Measurements from ENCODE around the gene HSD3B1.
"Not testable (repeated sequence)": the region's sequence is repeated elsewhere in the genome, so short reads cannot be mapped to it uniquely, and the experiment has no call there.

The HSD3B1 gene

DNA sequence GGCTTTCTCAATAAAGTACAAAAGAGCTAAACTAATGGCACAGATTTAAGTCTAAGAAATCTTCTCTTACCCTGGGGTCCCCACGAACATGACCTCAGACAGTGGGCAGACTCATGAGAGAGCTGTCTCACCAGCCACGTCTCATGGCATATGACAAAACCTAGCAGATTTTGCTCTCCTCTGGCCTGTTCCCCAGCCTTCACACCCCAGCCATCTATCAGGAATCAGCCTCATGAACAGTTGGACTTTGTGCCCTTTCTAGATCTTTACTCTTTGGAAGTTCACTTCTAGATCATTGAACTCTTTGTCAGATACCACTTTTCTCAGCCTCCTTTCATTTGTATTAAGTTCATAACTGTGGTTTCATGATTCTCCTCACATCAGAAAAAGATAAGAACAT is 14.2 kb upstream of the HSD3B1 start:
- no peak for DNase-seq

- DNase-seq, result no peak
Observed at GRCh38 chr1:119504831-119505230, 2.2 kb upstream of the HSD3B1 start.

DNA sequence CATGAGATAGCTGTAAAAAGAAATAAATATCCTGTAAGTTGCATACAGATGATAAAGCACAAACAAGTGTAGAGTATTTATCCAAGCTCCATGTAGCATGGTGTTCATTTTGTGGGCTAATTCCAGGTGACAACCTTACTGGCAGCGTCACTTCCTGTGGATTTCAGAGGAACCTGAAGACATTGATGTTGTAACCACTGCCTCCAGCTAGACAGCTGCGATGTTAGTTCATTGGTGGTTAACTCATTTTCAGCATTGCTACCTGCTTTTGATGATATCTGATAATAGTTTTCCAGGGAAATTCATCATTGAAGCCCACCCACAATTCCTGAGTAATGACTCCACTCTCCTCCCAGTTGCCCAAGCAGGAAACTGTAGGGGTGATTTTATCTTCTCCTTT is 3.0 kb downstream of the HSD3B1 start:
- no peak for DNase-seq

GRCh38 chr1:119515221-119515620 is 8.2 kb downstream of the HSD3B1 start:
- DNase-seq, result no peak

DNA sequence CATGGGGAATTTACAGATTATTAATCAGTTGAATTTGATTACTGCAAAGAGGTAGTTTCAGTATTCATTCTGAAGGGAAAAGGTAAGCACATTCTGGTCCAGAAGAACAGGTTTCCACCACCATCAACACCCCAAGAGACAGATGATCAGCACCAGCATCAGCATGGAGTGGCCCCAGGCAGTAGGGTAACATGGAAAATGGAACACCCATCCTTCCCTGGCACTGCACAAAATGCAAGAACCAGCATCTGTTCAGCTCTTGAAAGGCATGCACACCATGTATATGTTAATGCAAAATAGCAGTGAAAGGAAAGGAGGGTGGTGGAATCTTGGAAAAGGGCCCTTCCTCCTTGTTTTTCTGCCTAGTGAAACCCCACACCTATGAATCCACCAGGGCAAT is 9.2 kb downstream of the HSD3B1 start:
- DNase-seq, result no peak

DNA sequence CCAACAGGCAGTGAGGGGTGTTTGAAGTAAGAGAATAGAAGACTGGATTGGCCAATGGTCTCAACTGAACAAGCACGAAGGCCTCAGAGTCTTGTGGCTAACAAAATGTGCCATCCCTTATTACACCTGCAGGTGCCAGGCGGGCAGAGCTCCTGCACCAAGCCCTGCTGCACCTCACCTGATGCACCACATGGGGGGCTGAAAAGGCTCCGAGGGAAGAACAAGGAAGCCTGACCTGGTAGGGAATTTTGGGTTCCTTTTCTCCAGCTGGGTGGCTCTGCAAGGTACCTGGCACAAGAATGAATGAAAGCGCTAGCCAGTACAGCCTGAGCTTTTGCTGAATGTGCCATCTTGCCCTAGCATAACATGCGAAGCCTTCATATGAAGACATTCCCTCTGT is 9.7 kb downstream of the HSD3B1 start:
- no peak for DNase-seq

DNA sequence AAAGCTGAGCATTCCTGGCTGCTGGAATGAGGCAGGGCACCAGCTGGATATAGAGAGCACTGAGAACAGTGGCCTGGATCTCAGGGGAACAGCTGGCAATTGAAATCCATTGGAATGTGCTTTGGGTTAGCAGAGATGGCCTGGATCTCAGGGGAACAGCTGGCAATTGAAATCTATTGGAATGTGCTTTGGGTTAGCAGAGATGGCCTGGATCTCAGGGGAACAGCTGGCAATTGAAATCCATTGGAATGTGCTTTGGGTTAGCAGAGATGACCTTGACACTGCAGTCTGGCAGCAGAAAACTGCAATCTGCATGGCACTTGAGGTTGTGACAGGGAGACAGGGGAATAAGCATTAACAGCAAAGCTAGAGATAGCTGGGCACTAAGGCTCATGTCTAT is 10.7 kb downstream of the HSD3B1 start:
- DNase-seq, result not testable (repeated sequence)

DNA sequence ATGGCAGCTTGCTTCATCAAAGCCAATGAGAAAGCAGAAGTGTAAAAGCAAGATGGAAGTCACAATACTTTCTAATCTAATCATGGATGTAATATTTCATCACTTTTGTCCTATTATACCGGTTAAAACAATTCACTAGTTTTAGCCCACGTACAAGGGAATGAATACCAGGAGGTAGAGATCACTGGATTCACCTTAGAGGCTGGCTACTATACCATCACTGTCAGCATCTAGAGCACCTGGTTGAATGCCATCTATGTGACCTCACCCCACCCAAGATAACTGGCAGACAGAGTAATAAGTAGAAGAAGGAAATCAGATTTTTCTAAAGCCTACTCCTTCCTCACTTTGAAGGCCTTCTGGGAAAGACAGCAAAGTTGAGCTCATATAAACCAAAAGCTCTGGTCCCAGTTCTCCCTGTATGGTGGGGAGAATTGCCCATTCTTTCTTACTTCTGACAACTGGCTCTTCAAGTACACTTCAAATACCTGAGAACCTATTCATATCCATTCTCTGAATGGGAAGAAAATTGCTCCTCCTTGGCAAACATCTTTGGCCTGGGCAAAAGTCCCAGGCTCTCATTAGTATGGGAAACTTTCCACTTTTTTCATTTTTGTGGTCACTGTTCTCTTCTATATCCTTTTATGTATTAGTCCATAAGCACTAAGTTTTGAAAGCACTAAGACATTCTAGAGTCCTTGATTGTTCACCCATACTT is 24.8 kb downstream of the HSD3B1 start:
- no peak for DNase-seq

DNA sequence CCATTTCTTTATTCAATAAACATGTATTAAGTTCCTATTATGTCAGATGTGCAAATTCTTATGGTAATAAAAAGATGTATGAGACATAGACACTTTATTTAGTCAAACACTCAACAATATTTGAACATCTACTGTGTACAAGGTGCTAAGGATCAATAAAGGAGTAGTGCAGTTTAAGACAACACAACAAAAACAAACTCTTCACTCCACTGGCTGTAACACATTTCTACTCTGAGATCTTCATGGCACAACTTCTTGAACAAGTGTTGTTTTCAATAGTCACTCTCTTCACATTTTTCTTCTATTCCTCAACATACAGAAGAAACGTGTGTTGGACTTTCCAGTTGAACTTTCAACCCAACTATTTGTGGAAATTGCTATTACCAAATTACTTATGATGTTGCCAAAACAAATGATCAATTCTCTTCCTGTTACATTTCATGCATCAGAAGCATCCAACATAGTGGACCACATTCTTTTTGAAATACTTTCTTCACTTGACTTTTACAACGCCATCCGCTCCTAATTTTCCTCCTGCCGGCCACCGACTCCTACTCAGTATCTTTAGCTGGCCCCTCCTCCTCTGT is 25.4 kb downstream of the HSD3B1 start:
- DNase-seq, result no peak

GRCh38 chr1:119535381-119535780 is 28.4 kb downstream of the HSD3B1 start:
- no peak for DNase-seq

DNA sequence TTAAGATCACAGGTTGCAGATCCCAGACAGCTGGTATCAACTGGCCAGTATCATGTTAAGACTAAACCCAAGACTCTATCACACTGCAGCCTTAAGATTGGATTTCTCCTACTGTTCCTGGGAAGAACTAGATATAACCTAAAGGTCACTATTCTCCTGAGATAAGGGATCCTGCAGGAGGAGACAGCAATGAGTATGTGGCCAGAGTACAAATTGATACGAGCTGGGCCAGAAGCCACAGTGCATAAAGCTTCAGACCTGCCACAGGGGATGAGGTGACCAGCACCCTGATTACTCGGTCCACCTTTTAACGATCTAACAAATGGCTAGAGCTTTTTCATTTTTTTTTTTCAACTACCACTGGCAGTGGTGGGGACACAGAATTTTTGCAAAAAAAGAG is 31.0 kb downstream of the HSD3B1 start:
- no peak for DNase-seq

- no peak for DNase-seq
Observed at GRCh38 chr1:119539636-119540035, 32.6 kb downstream of the HSD3B1 start.

DNA sequence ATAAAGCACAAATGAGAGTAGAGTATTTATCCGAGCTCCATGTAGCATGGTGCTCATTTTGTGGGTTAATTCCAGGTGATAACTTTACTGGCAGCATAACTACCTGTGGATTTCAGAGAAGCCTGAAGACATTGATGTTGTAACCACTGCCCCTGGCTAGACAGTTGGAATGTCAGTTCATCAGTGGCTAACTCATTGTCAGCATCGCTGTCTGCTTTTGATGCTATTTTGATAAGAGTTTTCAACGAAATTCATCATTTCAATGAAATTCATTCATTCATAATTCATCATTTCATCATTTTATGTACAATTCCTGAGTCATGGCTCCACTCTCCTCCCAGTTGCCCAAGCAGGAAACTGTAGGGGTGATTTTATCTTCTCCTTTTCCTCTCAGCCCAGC is 34.4 kb downstream of the HSD3B1 start:
- DNase-seq, result no peak

DNA sequence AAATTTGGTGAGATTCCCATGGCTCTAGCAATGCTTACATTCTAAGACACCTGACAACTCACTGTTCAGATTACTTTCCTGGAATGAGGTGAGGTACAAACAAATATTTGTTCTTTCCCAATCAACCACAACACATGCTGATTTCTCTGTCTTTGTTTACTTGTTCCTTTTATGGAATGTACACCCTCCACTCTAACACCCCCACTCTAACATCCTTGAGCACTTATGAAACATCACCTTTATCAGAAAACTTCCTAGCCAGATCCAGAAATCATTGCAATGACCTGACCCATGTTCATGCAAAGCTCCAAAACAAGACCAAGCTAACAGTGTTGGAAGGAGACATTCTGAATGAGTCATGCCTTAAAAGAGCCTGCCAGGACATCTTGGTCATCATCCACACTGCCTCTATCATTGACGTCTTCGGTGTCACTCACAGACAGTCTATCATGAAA is 35.5 kb downstream of the HSD3B1 start:
- DNase-seq, result no peak

- no peak for DNase-seq
Observed at GRCh38 chr1:119544165-119544762, 37.3 kb downstream of the HSD3B1 start.

- no peak for DNase-seq
Observed at GRCh38 chr1:119546641-119547040, 39.6 kb downstream of the HSD3B1 start.

- no peak for DNase-seq
Observed at GRCh38 chr1:119547306-119547705, 40.3 kb downstream of the HSD3B1 start.

DNA sequence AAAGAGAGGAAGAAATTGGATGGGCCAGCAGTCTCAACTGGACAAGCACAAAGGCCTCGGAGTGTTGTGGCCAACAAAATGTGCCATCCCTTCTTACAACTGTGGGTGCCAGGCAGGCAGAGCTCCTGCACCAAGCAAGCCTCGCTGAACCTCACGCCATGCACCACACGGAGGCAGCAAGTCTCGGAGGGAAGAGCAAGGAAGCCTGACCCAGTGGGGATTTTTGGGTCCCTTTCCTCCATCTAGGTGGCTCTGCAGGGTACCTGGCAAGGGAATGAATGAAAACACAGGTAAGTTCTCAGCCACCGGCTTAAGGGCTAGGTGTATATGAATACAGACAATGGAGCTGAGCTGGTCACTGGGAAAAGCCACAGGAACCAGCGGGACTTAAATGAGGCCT is 40.8 kb downstream of the HSD3B1 start:
- no peak for DNase-seq

DNA sequence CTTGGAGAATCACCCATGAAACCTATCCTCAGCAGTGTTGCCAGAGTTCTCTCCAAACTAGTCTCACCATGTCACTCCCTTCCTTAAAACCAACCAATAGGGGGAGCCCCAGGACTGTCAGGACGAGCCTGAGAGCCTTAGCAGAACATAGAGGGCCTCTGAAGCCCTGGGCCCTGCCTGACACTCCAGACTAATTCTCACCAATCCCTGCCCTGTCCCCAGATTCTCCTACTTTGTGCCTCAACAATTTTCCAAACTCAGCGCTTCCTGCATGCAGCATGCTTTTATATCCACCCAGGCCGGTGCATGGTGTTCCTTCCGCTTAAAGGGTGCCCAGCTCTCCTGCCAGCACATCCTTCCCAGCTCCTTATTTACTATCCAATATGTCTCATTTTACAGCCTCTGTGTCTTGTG is 42.7 kb downstream of the HSD3B1 start:
- no peak for DNase-seq

DNA sequence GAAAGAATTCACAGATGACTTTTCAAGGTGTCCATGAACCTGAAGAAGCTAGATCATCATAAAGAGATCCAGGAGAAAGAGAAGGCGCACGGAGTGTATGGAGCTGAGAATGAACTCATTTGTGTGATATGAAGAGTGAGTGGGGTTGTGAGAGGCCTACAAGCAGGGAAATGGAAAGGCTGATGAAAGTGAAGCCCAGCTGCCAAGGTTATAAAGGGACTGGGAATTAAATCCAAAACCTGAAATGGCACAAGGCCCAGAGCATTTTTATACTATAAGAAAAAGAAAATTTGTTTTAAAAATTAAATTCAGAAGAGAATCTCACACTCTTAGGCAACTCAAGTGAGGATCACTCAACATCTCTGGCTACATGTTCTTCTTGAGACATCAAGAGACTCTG is 43.4 kb downstream of the HSD3B1 start:
- DNase-seq, result no peak

GRCh38 chr1:119551218-119551617 is 44.2 kb downstream of the HSD3B1 start:
- DNase-seq, result no peak

DNA sequence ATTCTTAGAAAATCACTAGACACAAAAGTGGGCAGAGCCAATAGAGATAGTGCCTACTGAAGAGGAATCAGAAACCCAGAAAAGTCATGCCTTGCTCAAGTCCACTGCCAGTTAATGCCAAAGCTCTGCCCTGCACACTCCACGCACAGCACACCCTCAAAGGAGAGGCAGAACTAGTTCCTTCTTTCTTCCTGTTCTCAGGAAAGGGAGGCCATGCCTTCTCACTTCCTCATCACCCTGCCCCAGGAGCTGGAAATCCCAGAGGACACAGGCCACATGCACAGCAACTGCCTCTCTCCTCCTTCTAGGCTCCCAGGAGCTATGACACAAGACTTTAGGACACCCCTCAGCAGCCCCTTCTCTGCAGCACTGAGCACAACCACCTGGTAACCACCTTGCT is 45.6 kb downstream of the HSD3B1 start:
- not testable (repeated sequence) for DNase-seq

GRCh38 chr1:119553302-119554071 is 46.5 kb downstream of the HSD3B1 start:
- DNase-seq, result not testable (repeated sequence)

GRCh38 chr1:119554183-119554582 is 47.2 kb downstream of the HSD3B1 start:
- DNase-seq, result no peak
